HEK293 (cell line): ENCODE data around the gene GUCA2B.

ENCODE experiments used
- CTCF ChIA-PET: fragments of 350-600 bp; formaldehyde crosslinking; extraction: SDS; loops from one replicate; lab custom pipeline; 2021; ENCODE audit warnings: antibody characterized with exemption; lab: Yijun Ruan, JAX
- POLR2A ChIA-PET: fragments of 300-600 bp; formaldehyde crosslinking; extraction: SDS; loops from one replicate; lab custom pipeline; 2020; ENCODE audit warnings: antibody characterized with exemption, inconsistent platforms; lab: Yijun Ruan, JAX
- H3K27ac ChIP-seq: fragments of 200-500 bp; sonication (Bioruptor generic); 2 replicates; pipeline ENCODE4 v1.5.1; 2014; ENCODE audit warnings: low read depth, low read length, control low read depth, inconsistent platforms; ENCODE audit errors: extremely low read depth
- H3K36me3 ChIP-seq, 2 experiments: fragments of 200-500 bp in 1 of 2; sonication (Bioruptor generic) in 1 of 2; 1 replicate in 1 of 2; 2 replicates in 1 of 2; pipeline ENCODE4 v1.5.1; 2014 to 2017; ENCODE audit warnings: inconsistent platforms in 2 of 2, low read length in 2 of 2; ENCODE audit not compliant: control insufficient read depth in 2 of 2, insufficient read depth in 1 of 2
- H3K4me1 ChIP-seq: fragments of 200-500 bp; sonication (Bioruptor generic); 2 replicates; pipeline ENCODE4 v1.5.1; 2014; ENCODE audit warnings: mild to moderate bottlenecking, low read length, inconsistent platforms; ENCODE audit not compliant: control insufficient read depth, insufficient read depth
- H3K4me3 ChIP-seq: 2 replicates; pipeline ENCODE4 v1.5.1; 2011; ENCODE audit warnings: low read depth, mild to moderate bottlenecking, control low read depth, low read length, moderate library complexity
- H3K9me3 ChIP-seq: fragments of 200-500 bp; sonication (Bioruptor generic); 2 replicates; pipeline ENCODE4 v1.5.1; 2014; ENCODE audit warnings: low read depth, low read length, inconsistent platforms; ENCODE audit not compliant: control insufficient read depth, insufficient read depth
- OVOL3 ChIP-seq: fragments of 450-650 bp; formaldehyde crosslinking; IDR thresholded peaks from 2 replicates; pipeline ENCODE4 v1.5.1; 2016; ENCODE audit warnings: missing biosample characterization, missing genetic modification characterization
- RBAK ChIP-seq: fragments of 450-650 bp; formaldehyde crosslinking; IDR thresholded peaks from 2 replicates; pipeline ENCODE4 v1.5.1; 2016; ENCODE audit warnings: missing biosample characterization, missing genetic modification characterization
- YY1 ChIP-seq: fragments of 450-650 bp; formaldehyde crosslinking; IDR thresholded peaks from 2 replicates; pipeline ENCODE4 v1.5.1; 2018; ENCODE audit warnings: missing biosample characterization, missing genetic modification characterization
- YY2 ChIP-seq: fragments of 450-650 bp; formaldehyde crosslinking; IDR thresholded peaks from 2 replicates; pipeline ENCODE4 v1.5.1; 2016; ENCODE audit warnings: missing biosample characterization, missing genetic modification characterization
- ZBTB20 ChIP-seq: fragments of 450-650 bp; formaldehyde crosslinking; IDR thresholded peaks from 2 replicates; pipeline ENCODE4 v1.5.1; 2016; ENCODE audit warnings: missing biosample characterization, missing genetic modification characterization
- ZBTB26 ChIP-seq: fragments of 450-650 bp; formaldehyde crosslinking; optimal IDR thresholded peaks from 2 replicates; pipeline ENCODE3; 2016; ENCODE audit warnings: missing biosample characterization, mild to moderate bottlenecking, missing genetic modification characterization
- ZFP41 ChIP-seq: fragments of 450-650 bp; formaldehyde crosslinking; IDR thresholded peaks from 2 replicates; pipeline ENCODE4 v1.5.1; 2016; ENCODE audit warnings: missing biosample characterization, missing genetic modification characterization, borderline replicate concordance
- ZNF16 ChIP-seq: fragments of 450-650 bp; formaldehyde crosslinking; IDR thresholded peaks from 2 replicates; pipeline ENCODE4 v1.5.1; 2016; ENCODE audit warnings: low read depth, missing biosample characterization, missing genetic modification characterization
- ZNF169 ChIP-seq: fragments of 450-650 bp; formaldehyde crosslinking; IDR thresholded peaks from 2 replicates; pipeline ENCODE4 v1.5.1; 2016; ENCODE audit warnings: missing biosample characterization, missing genetic modification characterization
- ZNF175 ChIP-seq: fragments of 450-650 bp; formaldehyde crosslinking; IDR thresholded peaks from 2 replicates; pipeline ENCODE4 v1.5.1; 2016; ENCODE audit warnings: missing biosample characterization, missing genetic modification characterization
- ZNF214 ChIP-seq: fragments of 450-650 bp; formaldehyde crosslinking; IDR thresholded peaks from 2 replicates; pipeline ENCODE4 v1.5.1; 2017; ENCODE audit warnings: missing biosample characterization, mild to moderate bottlenecking, missing genetic modification characterization, borderline replicate concordance
- ZNF280D ChIP-seq: fragments of 450-650 bp; formaldehyde crosslinking; IDR thresholded peaks from 2 replicates; pipeline ENCODE4 v1.5.1; 2016; ENCODE audit warnings: missing biosample characterization, missing genetic modification characterization
- ZNF324 ChIP-seq: fragments of 450-650 bp; formaldehyde crosslinking; IDR thresholded peaks from 2 replicates; pipeline ENCODE4 v1.5.1; 2016; ENCODE audit warnings: missing biosample characterization, missing genetic modification characterization
- ZNF366 ChIP-seq: fragments of 450-650 bp; formaldehyde crosslinking; conservative IDR thresholded peaks from 2 replicates; pipeline ENCODE4 v1.5.1; 2016; ENCODE audit warnings: missing biosample characterization, missing genetic modification characterization
- ZNF426 ChIP-seq: fragments of 450-650 bp; formaldehyde crosslinking; IDR thresholded peaks from 2 replicates; pipeline ENCODE4 v1.5.1; 2017; ENCODE audit warnings: missing biosample characterization, missing genetic modification characterization, mild to moderate bottlenecking, inconsistent platforms, moderate library complexity
- ZNF473 ChIP-seq: fragments of 450-650 bp; formaldehyde crosslinking; IDR thresholded peaks from 2 replicates; pipeline ENCODE4 v1.5.1; 2017; ENCODE audit warnings: missing biosample characterization, missing genetic modification characterization
- ZNF549 ChIP-seq: fragments of 450-650 bp; IDR thresholded peaks from 2 replicates; pipeline ENCODE4 v1.5.1; 2018; ENCODE audit warnings: missing biosample characterization, missing genetic modification characterization, mild to moderate bottlenecking, inconsistent platforms, moderate library complexity
- ZNF571 ChIP-seq: fragments of 450-650 bp; formaldehyde crosslinking; IDR thresholded peaks from 2 replicates; pipeline ENCODE4 v1.5.0; 2017; ENCODE audit warnings: missing biosample characterization, missing genetic modification characterization
- ZNF658 ChIP-seq: fragments of 450-650 bp; formaldehyde crosslinking; IDR thresholded peaks from 2 replicates; pipeline ENCODE4; 2016; ENCODE audit warnings: missing biosample characterization, missing genetic modification characterization
- ZNF843 ChIP-seq: fragments of 450-650 bp; formaldehyde crosslinking; IDR thresholded peaks from 2 replicates; pipeline ENCODE4 v1.5.1; 2016; ENCODE audit warnings: missing biosample characterization, missing genetic modification characterization
- TF ChIP-seq, protein P1 (sequence below): fragments of 450-650 bp; formaldehyde crosslinking; IDR thresholded peaks from 2 replicates; pipeline ENCODE4 v1.5.1; 2016; ENCODE audit warnings: missing biosample characterization, missing genetic modification characterization
- TF ChIP-seq, protein P2 (sequence below): fragments of 450-650 bp; formaldehyde crosslinking; IDR thresholded peaks from 2 replicates; pipeline ENCODE4 v1.5.1; 2017; ENCODE audit warnings: missing biosample characterization, missing genetic modification characterization
- TF ChIP-seq, protein P3 (sequence below): fragments of 450-650 bp; formaldehyde crosslinking; IDR thresholded peaks from 2 replicates; pipeline ENCODE4 v1.5.1; 2017; ENCODE audit warnings: missing biosample characterization, missing genetic modification characterization
- TF ChIP-seq, protein P4 (sequence below): fragments of 450-650 bp; IDR thresholded peaks from 2 replicates; pipeline ENCODE4 v1.5.1; 2018; ENCODE audit warnings: missing biosample characterization, mild to moderate bottlenecking, missing genetic modification characterization
- TF ChIP-seq, protein P5 (sequence below): fragments of 450-650 bp; formaldehyde crosslinking; IDR thresholded peaks from 2 replicates; pipeline ENCODE4 v1.5.1; 2016; ENCODE audit warnings: missing biosample characterization, missing genetic modification characterization, low read depth

The GUCA2B gene

GRCh38 chr1:42181687-42182086, 28.5 kb downstream of the GUCA2B start:
- Histone ChIP-seq H3K4me1 (peaks cover 18% of the 10 kb centered on the region), H3K27ac (no peak overlapping the region), H3K4me3 (no peak overlapping the region), H3K36me3 (peaks cover 4 to 32% of the 10 kb centered on the region in 2 experiments; a peak in 2 of 3 replicates), H3K9me3 (no peaks in the 10 kb centered on the region)
- TF ChIP-seq, protein P1, sequence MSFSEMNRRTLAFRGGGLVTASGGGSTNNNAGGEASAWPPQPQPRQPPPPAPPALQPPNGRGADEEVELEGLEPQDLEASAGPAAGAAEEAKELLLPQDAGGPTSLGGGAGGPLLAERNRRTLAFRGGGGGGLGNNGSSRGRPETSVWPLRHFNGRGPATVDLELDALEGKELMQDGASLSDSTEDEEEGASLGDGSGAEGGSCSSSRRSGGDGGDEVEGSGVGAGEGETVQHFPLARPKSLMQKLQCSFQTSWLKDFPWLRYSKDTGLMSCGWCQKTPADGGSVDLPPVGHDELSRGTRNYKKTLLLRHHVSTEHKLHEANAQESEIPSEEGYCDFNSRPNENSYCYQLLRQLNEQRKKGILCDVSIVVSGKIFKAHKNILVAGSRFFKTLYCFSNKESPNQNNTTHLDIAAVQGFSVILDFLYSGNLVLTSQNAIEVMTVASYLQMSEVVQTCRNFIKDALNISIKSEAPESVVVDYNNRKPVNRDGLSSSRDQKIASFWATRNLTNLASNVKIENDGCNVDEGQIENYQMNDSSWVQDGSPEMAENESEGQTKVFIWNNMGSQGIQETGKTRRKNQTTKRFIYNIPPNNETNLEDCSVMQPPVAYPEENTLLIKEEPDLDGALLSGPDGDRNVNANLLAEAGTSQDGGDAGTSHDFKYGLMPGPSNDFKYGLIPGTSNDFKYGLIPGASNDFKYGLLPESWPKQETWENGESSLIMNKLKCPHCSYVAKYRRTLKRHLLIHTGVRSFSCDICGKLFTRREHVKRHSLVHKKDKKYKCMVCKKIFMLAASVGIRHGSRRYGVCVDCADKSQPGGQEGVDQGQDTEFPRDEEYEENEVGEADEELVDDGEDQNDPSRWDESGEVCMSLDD (tag by site-specific recombination): no peak
- TF ChIP-seq ZNF473: no peak
- no peak for TF ChIP-seq ZNF280D
- TF ChIP-seq ZFP41 (tag by site-specific recombination): no peak
- TF ChIP-seq ZNF214 (tag by site-specific recombination): no peak
- no peak for TF ChIP-seq ZNF549
- TF ChIP-seq, protein P2, sequence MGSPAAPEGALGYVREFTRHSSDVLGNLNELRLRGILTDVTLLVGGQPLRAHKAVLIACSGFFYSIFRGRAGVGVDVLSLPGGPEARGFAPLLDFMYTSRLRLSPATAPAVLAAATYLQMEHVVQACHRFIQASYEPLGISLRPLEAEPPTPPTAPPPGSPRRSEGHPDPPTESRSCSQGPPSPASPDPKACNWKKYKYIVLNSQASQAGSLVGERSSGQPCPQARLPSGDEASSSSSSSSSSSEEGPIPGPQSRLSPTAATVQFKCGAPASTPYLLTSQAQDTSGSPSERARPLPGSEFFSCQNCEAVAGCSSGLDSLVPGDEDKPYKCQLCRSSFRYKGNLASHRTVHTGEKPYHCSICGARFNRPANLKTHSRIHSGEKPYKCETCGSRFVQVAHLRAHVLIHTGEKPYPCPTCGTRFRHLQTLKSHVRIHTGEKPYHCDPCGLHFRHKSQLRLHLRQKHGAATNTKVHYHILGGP (tag by site-specific recombination): peak; percentile 58; the same call in 1 of the 2 replicates
- TF ChIP-seq YY1 (tag by site-specific recombination): no peak
- no peak for TF ChIP-seq ZBTB26
- no peak for TF ChIP-seq ZNF658 (tag by site-specific recombination)
- no peak for TF ChIP-seq ZNF169
- TF ChIP-seq ZNF426 (tag by site-specific recombination): no peak
- TF ChIP-seq, protein P3, sequence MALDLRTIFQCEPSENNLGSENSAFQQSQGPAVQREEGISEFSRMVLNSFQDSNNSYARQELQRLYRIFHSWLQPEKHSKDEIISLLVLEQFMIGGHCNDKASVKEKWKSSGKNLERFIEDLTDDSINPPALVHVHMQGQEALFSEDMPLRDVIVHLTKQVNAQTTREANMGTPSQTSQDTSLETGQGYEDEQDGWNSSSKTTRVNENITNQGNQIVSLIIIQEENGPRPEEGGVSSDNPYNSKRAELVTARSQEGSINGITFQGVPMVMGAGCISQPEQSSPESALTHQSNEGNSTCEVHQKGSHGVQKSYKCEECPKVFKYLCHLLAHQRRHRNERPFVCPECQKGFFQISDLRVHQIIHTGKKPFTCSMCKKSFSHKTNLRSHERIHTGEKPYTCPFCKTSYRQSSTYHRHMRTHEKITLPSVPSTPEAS (tag by site-specific recombination): 0 out of 2 replicates have a peak, but pooled peaks have one; percentile 61
- TF ChIP-seq OVOL3: no peak
- TF ChIP-seq ZNF571 (tag by site-specific recombination): no peak
- TF ChIP-seq ZNF324: no peak
- TF ChIP-seq, protein P4, sequence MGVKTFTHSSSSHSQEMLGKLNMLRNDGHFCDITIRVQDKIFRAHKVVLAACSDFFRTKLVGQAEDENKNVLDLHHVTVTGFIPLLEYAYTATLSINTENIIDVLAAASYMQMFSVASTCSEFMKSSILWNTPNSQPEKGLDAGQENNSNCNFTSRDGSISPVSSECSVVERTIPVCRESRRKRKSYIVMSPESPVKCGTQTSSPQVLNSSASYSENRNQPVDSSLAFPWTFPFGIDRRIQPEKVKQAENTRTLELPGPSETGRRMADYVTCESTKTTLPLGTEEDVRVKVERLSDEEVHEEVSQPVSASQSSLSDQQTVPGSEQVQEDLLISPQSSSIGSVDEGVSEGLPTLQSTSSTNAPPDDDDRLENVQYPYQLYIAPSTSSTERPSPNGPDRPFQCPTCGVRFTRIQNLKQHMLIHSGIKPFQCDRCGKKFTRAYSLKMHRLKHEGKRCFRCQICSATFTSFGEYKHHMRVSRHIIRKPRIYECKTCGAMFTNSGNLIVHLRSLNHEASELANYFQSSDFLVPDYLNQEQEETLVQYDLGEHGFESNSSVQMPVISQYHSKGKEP (tag by site-specific recombination): no peak
- no peak for TF ChIP-seq RBAK (tag by site-specific recombination)
- TF ChIP-seq ZBTB20 (tag by site-specific recombination): no peak
- TF ChIP-seq, protein P5, sequence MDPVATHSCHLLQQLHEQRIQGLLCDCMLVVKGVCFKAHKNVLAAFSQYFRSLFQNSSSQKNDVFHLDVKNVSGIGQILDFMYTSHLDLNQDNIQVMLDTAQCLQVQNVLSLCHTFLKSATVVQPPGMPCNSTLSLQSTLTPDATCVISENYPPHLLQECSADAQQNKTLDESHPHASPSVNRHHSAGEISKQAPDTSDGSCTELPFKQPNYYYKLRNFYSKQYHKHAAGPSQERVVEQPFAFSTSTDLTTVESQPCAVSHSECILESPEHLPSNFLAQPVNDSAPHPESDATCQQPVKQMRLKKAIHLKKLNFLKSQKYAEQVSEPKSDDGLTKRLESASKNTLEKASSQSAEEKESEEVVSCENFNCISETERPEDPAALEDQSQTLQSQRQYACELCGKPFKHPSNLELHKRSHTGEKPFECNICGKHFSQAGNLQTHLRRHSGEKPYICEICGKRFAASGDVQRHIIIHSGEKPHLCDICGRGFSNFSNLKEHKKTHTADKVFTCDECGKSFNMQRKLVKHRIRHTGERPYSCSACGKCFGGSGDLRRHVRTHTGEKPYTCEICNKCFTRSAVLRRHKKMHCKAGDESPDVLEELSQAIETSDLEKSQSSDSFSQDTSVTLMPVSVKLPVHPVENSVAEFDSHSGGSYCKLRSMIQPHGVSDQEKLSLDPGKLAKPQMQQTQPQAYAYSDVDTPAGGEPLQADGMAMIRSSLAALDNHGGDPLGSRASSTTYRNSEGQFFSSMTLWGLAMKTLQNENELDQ (tag by site-specific recombination): no peak
- no peak for TF ChIP-seq ZNF175 (tag by site-specific recombination)
- peak; percentile 78; the same call in 1 of the 2 replicates for TF ChIP-seq YY2 (tag by site-specific recombination)
- 0 out of 2 replicates have a peak, but pooled peaks have one; percentile 10 for TF ChIP-seq ZNF366 (tag by site-specific recombination)
- TF ChIP-seq ZNF843 (tag by site-specific recombination): no peak
- no peak for TF ChIP-seq ZNF16
- POLR2A ChIA-PET: no interaction called here
- CTCF ChIA-PET: interaction anchor here (1.4 kb wide), 1 partner anchor 9 kb away, joined by 5 read pairs; no protein-coding TSS in a partner anchor
